SU-DHL-6 (cell line): Measurements from ENCODE around the gene LRRFIP1.

Experiments
- H2AFZ ChIP-seq: fragments of 200-600 bp; sonication (generic); 2 replicates; pipeline ENCODE4 v1.6.1; 2014; ENCODE audit warnings: low read depth, mild to moderate bottlenecking, moderate library complexity, mixed read lengths, antibody characterized with exemption, low read length; ENCODE audit not compliant: severe bottlenecking
- H3F3A ChIP-seq: fragments of 200-600 bp; shearing (Covaris generic); 2 replicates; pipeline ENCODE4 v1.6.0; 2016; ENCODE audit warnings: antibody characterized with exemption, mild to moderate bottlenecking; ENCODE audit not compliant: insufficient read depth
- H3K27ac ChIP-seq: fragments of 200-600 bp; sonication (generic); 2 replicates; pipeline ENCODE4 v1.5.1; 2016; ENCODE audit warnings: low read depth, mild to moderate bottlenecking, low read length, moderate library complexity, mixed read lengths
- H3K27me3 ChIP-seq: fragments of 200-600 bp; sonication (generic), shearing (Covaris generic); 2 replicates; pipeline ENCODE4 v1.6.0; 2014; ENCODE audit warnings: mild to moderate bottlenecking, low read length
- H3K36me3 ChIP-seq: fragments of 200-600 bp; sonication (generic); 2 replicates; pipeline ENCODE4 v1.6.1; 2014; ENCODE audit warnings: mild to moderate bottlenecking, low read length, mixed read lengths
- H3K4me2 ChIP-seq: fragments of 300-600, 200-600 bp; shearing (Covaris generic), sonication (generic); 2 replicates; pipeline ENCODE4 v1.6.0; 2014; ENCODE audit warnings: low read length, low read depth, mild to moderate bottlenecking; ENCODE audit not compliant: poor library complexity, severe bottlenecking
- H3K4me3 ChIP-seq: fragments of 200-600 bp; sonication (generic); 2 replicates; pipeline ENCODE4 v1.5.1; 2014; ENCODE audit warnings: antibody characterized with exemption, low read length, mild to moderate bottlenecking, mixed read lengths; ENCODE audit not compliant: insufficient read depth, poor library complexity, severe bottlenecking
- H3K79me2 ChIP-seq: fragments of 200-600 bp; sonication (generic); 2 replicates; pipeline ENCODE4 v1.6.1; 2014; ENCODE audit warnings: mild to moderate bottlenecking, low read length, moderate library complexity; ENCODE audit not compliant: insufficient read depth
- H3K9ac ChIP-seq: fragments of 200-600 bp; sonication (generic); 2 replicates; pipeline ENCODE4 v1.7.0; 2014; ENCODE audit warnings: mild to moderate bottlenecking, low read length
- H3K9me2 ChIP-seq: fragments of 200-600 bp; sonication (generic); replicated peaks from 2 replicates; pipeline ENCODE4 v1.6.1; 2014; ENCODE audit warnings: low read length; ENCODE audit not compliant: insufficient read depth
- H3K9me3 ChIP-seq: fragments of 200-600 bp; sonication (generic); 2 replicates; pipeline ENCODE4 v1.6.1; 2014; ENCODE audit warnings: low read length, mixed read lengths; ENCODE audit not compliant: insufficient read depth
- H4K20me1 ChIP-seq: fragments of 200-600 bp; sonication (generic); 2 replicates; pipeline ENCODE4 v1.6.1; 2014; ENCODE audit warnings: low read depth, mild to moderate bottlenecking, antibody characterized with exemption, low read length, moderate library complexity, mixed read lengths
- EZH2phosphoT487 ChIP-seq: fragments of 200-600 bp; sonication (generic), shearing (Covaris generic); conservative IDR thresholded peaks from 2 replicates; pipeline ENCODE4 v1.6.1; 2018; ENCODE audit warnings: mild to moderate bottlenecking, antibody characterized with exemption, low read length, moderate library complexity, mixed read lengths
- TF ChIP-seq, protein P1 (sequence below): fragments of 200-600 bp; sonication (generic); IDR thresholded peaks from one replicate; pipeline ENCODE4 v1.5.1; 2017; ENCODE audit warnings: antibody characterized with exemption, mild to moderate bottlenecking, low read length, moderate library complexity; ENCODE audit not compliant: insufficient read depth, poor library complexity, severe bottlenecking

Gene LRRFIP1

DNA sequence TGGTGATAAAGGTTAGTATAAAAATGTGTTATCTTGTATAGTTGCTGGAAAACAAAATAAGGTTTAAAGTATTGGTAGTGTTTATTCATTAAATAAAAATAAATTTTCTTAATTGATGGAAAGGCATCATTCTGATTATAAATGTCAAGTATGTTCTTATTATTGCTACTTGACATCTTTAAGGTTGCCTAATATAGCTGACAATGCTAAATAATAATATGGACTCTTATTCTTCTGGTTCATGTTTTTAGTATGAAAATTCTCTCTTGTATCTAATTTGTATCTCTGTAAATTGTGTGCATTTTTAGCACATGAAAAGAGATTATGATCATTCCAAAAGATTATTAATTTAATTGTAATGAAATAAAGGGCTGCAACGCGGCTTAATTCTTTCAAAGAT, 196.2 kb downstream of the LRRFIP1 start:
- TF ChIP-seq, protein P1, sequence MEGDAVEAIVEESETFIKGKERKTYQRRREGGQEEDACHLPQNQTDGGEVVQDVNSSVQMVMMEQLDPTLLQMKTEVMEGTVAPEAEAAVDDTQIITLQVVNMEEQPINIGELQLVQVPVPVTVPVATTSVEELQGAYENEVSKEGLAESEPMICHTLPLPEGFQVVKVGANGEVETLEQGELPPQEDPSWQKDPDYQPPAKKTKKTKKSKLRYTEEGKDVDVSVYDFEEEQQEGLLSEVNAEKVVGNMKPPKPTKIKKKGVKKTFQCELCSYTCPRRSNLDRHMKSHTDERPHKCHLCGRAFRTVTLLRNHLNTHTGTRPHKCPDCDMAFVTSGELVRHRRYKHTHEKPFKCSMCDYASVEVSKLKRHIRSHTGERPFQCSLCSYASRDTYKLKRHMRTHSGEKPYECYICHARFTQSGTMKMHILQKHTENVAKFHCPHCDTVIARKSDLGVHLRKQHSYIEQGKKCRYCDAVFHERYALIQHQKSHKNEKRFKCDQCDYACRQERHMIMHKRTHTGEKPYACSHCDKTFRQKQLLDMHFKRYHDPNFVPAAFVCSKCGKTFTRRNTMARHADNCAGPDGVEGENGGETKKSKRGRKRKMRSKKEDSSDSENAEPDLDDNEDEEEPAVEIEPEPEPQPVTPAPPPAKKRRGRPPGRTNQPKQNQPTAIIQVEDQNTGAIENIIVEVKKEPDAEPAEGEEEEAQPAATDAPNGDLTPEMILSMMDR: no peak
- TF ChIP-seq EZH2phosphoT487: no peak
- no peak overlapping the region for H2AFZ ChIP-seq
- H3K79me2 ChIP-seq: no peaks in the 10 kb centered on the region
- H3K27me3 ChIP-seq: no peaks in the 10 kb centered on the region
- no peaks in the 10 kb centered on the region for H4K20me1 ChIP-seq
- no peaks in the 10 kb centered on the region for H3K9me2 ChIP-seq
- no peak overlapping the region for H3K27ac ChIP-seq
- H3K9ac ChIP-seq: no peak overlapping the region
- no peak overlapping the region for H3K4me2 ChIP-seq
- no peaks in the 10 kb centered on the region for H3K36me3 ChIP-seq
- H3F3A ChIP-seq: no peaks in the 10 kb centered on the region
- no peaks in the 10 kb centered on the region for H3K9me3 ChIP-seq
- H3K4me3 ChIP-seq: no peak overlapping the region

DNA sequence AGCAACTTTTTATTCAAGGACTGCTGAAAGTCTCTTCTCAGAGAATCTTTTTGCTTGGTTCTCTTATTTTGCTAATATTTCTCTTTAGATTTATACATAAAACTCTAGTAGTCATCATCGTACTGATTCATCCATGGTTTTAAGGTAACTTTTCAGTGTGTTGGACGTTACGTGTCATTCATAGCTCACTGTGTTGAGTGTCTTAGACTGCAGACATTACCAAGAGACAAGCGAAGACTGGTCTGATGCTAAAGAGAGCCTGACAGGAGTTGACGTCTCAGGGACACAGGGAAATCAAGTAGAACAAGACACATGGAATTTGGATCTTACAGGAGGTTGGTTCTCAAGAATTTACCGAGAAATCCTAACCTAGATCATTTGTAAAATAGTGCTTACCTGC, 196.7 kb downstream of the LRRFIP1 start:
- H3K79me2 ChIP-seq: no peaks in the 10 kb centered on the region
- no peak overlapping the region for H3K4me2 ChIP-seq
- H3K4me3 ChIP-seq: no peak overlapping the region
- no peaks in the 10 kb centered on the region for H4K20me1 ChIP-seq
- H3K27ac ChIP-seq: no peak overlapping the region
- no peak overlapping the region for H3K9ac ChIP-seq
- no peaks in the 10 kb centered on the region for H3F3A ChIP-seq
- H3K9me3 ChIP-seq: no peaks in the 10 kb centered on the region
- no peaks in the 10 kb centered on the region for H3K9me2 ChIP-seq
- no peaks in the 10 kb centered on the region for H3K36me3 ChIP-seq
- no peak overlapping the region for H2AFZ ChIP-seq
- no peak for TF ChIP-seq EZH2phosphoT487
- TF ChIP-seq, protein P1: no peak
- no peaks in the 10 kb centered on the region for H3K27me3 ChIP-seq

DNA sequence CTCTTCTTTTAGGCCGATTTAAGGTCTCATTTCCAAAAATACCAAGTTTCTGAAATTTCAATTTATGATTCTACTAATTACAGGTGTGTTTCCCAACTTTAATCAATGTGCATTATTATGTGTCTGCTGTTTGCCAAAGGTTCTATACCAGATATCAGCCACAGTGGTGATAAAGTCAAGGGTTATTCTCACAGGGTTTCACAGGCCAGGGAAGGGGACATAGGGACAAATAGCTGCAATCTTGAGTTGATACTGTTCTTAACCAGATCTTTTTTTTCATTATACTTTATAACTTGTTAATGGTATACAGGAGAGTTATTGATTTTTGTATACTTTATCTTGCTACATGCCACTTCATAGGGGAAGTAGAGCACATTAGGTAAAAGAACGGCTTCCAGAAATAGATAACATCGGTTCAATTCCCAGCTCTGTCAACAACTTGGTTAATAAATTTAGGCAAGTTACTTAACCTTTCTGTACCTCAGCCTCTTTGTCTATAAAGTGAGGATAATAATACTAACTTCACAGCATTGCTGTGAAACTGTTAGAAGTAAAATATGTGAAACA, 200.1 kb downstream of the LRRFIP1 start:
- H3K9ac ChIP-seq: no peak overlapping the region
- no peaks in the 10 kb centered on the region for H3K9me2 ChIP-seq
- no peak overlapping the region for H2AFZ ChIP-seq
- H3F3A ChIP-seq: no peaks in the 10 kb centered on the region
- H3K4me2 ChIP-seq: no peak overlapping the region
- no peak overlapping the region for H3K27ac ChIP-seq
- no peaks in the 10 kb centered on the region for H3K36me3 ChIP-seq
- TF ChIP-seq, protein P1: no peak
- TF ChIP-seq EZH2phosphoT487: no peak
- H3K79me2 ChIP-seq: no peaks in the 10 kb centered on the region
- H4K20me1 ChIP-seq: no peaks in the 10 kb centered on the region
- no peaks in the 10 kb centered on the region for H3K27me3 ChIP-seq
- no peaks in the 10 kb centered on the region for H3K9me3 ChIP-seq
- no peak overlapping the region for H3K4me3 ChIP-seq
